Neural cell (in vitro differentiated cells): ENCODE results near the gene LRFN3. TPM values are rescaled to one million over a fixed set of nuclear protein-coding genes. Genes with fewer than 3 reads are reported as not detected.
"Not testable (repeated sequence)": the region's sequence is repeated elsewhere in the genome, so short reads cannot be mapped to it uniquely, and the experiment has no call there.

Source experiments
- H2AFZ ChIP-seq: fragments of 200-600, 300-800 bp; sonication (generic), shearing (Covaris generic); 2 replicates; pipeline ENCODE4 v1.6.0; 2014; ENCODE audit warnings: low read depth, mild to moderate bottlenecking, antibody characterized with exemption, low read length, moderate library complexity
- H3F3A ChIP-seq: fragments of 200-600 bp; shearing (Covaris generic); 2 replicates; pipeline ENCODE4 v1.6.1; 2016; ENCODE audit warnings: mild to moderate bottlenecking, moderate library complexity, mixed read lengths, antibody characterized with exemption, low read length; ENCODE audit not compliant: insufficient read depth, poor library complexity, severe bottlenecking
- H3K27ac ChIP-seq: fragments of 200-600, 300-800 bp; sonication (generic), shearing (Covaris generic); 2 replicates; pipeline ENCODE4 v1.5.1; 2014; ENCODE audit warnings: mild to moderate bottlenecking, low read length, moderate library complexity
- H3K27me3 ChIP-seq: fragments of 300-800, 200-600 bp; sonication (generic), shearing (Covaris generic); 2 replicates; pipeline ENCODE4 v1.6.0; 2014; ENCODE audit warnings: mild to moderate bottlenecking, low read depth, low read length, moderate library complexity; ENCODE audit not compliant: insufficient read depth
- H3K36me3 ChIP-seq: fragments of 300-800, 200-600 bp; sonication (generic), shearing (Covaris generic); 2 replicates; pipeline ENCODE4 v1.5.1; 2014; ENCODE audit warnings: mild to moderate bottlenecking, antibody characterized with exemption, low read length, moderate library complexity; ENCODE audit not compliant: insufficient read depth
- H3K4me2 ChIP-seq: fragments of 300-800, 200-600 bp; sonication (generic), shearing (Covaris generic); 2 replicates; pipeline ENCODE4 v1.6.0; 2014; ENCODE audit warnings: mild to moderate bottlenecking, low read length
- H3K4me3 ChIP-seq: fragments of 300-800, 200-600 bp; sonication (generic), shearing (Covaris generic); 2 replicates; pipeline ENCODE4 v1.5.1; 2014; ENCODE audit warnings: mild to moderate bottlenecking, low read length, moderate library complexity
- H3K79me2 ChIP-seq: fragments of 200-600 bp; shearing (Covaris generic); replicated peaks from 2 replicates; pipeline ENCODE4 v1.6.0; 2014; ENCODE audit warnings: mild to moderate bottlenecking, low read length, moderate library complexity; ENCODE audit not compliant: insufficient read depth
- H3K9ac ChIP-seq: fragments of 300-800, 200-600 bp; sonication (generic), shearing (Covaris generic); 2 replicates; pipeline ENCODE4 v1.6.1; 2016; ENCODE audit warnings: mild to moderate bottlenecking, low read length, mixed read lengths
- H3K9me2 ChIP-seq: fragments of 200-600 bp; shearing (Covaris generic); 2 replicates; pipeline ENCODE4 v1.6.1; 2016; ENCODE audit warnings: mild to moderate bottlenecking, low read length, mixed read lengths; ENCODE audit not compliant: insufficient read depth
- H3K9me3 ChIP-seq: fragments of 200-600, 300-800 bp; sonication (generic), shearing (Covaris generic); 2 replicates; pipeline ENCODE4 v1.6.1; 2016; ENCODE audit warnings: mild to moderate bottlenecking, mixed run types, low read length, moderate library complexity, mixed read lengths
- H4K20me1 ChIP-seq: fragments of 200-600 bp; shearing (Covaris generic); 2 replicates; pipeline ENCODE4 v1.6.1; 2016; ENCODE audit warnings: mild to moderate bottlenecking, mixed run types; ENCODE audit not compliant: insufficient read depth
- EP300 ChIP-seq: fragments of 450-650 bp; conservative IDR thresholded peaks from 2 replicates; pipeline ENCODE4 v1.6.1; 2014; ENCODE audit warnings: antibody characterized with exemption, mild to moderate bottlenecking, moderate library complexity; ENCODE audit not compliant: poor library complexity, severe bottlenecking
- EZH2 ChIP-seq: fragments of 200-600, 300-800 bp; shearing (Covaris generic), sonication (generic); IDR thresholded peaks from 2 replicates; pipeline ENCODE4 v1.6.1; 2014; ENCODE audit warnings: antibody characterized with exemption, low read length, borderline replicate concordance, mild to moderate bottlenecking; ENCODE audit not compliant: insufficient read depth, poor library complexity, severe bottlenecking
- MXI1 ChIP-seq: fragments of 450-650 bp; conservative IDR thresholded peaks from 2 replicates; pipeline ENCODE4 v1.6.1; 2014; ENCODE audit warnings: antibody characterized with exemption, mild to moderate bottlenecking; ENCODE audit not compliant: poor library complexity, severe bottlenecking
- POLR2AphosphoS5 ChIP-seq: IDR thresholded peaks from 2 replicates; pipeline ENCODE4 v1.6.1; 2012
- REST ChIP-seq: IDR thresholded peaks from 2 replicates; pipeline ENCODE4 v1.6.1; 2012; ENCODE audit warnings: borderline replicate concordance
- SMC3 ChIP-seq: fragments of 450-650 bp; conservative IDR thresholded peaks from 2 replicates; pipeline ENCODE4 v1.6.1; 2014; ENCODE audit warnings: antibody characterized with exemption, mild to moderate bottlenecking, moderate library complexity; ENCODE audit not compliant: poor library complexity
- TAF1 ChIP-seq: IDR thresholded peaks from 2 replicates; pipeline ENCODE4 v1.6.1; 2012; ENCODE audit warnings: low read depth
- polyA plus RNA-seq: library from polyadenylated mRNA; depleted of rRNA; stranded (reverse); fragments of >200 nt; gene quantifications from 2 replicates; pipeline ENCODE4 v1.2.3, GENCODE V29; 2014
- TF ChIP-seq, protein P1 (sequence below): fragments of 450-650 bp; IDR thresholded peaks from 2 replicates; pipeline ENCODE4 v1.5.1; 2014; ENCODE audit warnings: antibody characterized with exemption, mild to moderate bottlenecking, moderate library complexity; ENCODE audit not compliant: poor library complexity, severe bottlenecking

Gene LRFN3
- polyA plus RNA-seq, 1 donor from 2014 or later: 11.1 TPM

DNA sequence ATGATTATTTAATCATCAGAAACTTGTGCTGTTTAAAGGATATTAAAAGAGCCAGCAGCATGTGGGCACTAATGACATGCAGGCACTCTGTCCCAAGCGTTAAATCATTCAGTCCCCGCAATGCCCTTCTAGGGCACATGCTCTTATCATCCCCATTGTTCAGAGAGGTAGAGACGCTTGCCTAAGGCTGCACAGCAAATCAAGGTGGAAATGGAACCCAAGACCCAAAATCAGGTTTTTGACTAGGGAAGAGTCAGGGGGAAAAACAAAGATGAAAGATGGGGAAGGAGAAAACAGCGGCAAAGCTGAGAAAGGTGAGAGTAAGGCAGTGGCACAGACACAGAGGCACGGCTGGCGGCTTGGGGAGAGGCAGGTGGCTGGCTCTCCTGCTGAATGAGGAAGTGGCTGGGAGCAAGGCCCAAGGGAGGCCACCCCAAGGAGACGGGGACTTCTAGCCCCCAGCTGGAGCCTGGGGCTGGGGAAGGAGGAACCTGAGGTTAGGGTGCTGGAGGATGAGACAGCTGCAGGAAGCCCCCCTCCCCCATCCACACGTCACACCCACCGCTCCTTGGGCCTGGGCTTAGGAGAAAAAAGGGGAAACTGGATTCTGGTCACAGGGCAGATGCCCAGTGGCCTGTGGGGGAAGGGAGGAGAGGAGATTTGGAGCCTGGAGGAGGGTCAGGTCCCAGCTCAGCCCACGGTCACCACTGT is 27.0 kb upstream of the LRFN3 start:
- H3K9me3 ChIP-seq: no peaks in the 10 kb centered on the region
- no peaks in the 10 kb centered on the region for H3K36me3 ChIP-seq
- TF ChIP-seq EP300 (no peak), TAF1 (no peak), SMC3 (no peak)
- no peak overlapping the region for H3K4me3 ChIP-seq
- no peaks in the 10 kb centered on the region for H3K79me2 ChIP-seq
- no peaks in the 10 kb centered on the region for H3K27me3 ChIP-seq
- no peaks in the 10 kb centered on the region for H4K20me1 ChIP-seq
- H3K27ac ChIP-seq: no peak overlapping the region
- H3K9ac ChIP-seq: no peak overlapping the region
- H3K4me2 ChIP-seq: no peak overlapping the region
- H3K9me2 ChIP-seq: no peaks in the 10 kb centered on the region
- H3F3A ChIP-seq: no peaks in the 10 kb centered on the region
- H2AFZ ChIP-seq: no peak overlapping the region

- Histone ChIP-seq H3K4me2 (no peak overlapping the region), H4K20me1 (no peaks in the 10 kb centered on the region), H3F3A (no peaks in the 10 kb centered on the region), H3K4me3 (no peak overlapping the region), H3K79me2 (no peaks in the 10 kb centered on the region), H3K9ac (no peak overlapping the region), H3K27ac (no peak overlapping the region), H3K36me3 (no peaks in the 10 kb centered on the region), H2AFZ (no peak overlapping the region), H3K9me2 (no peaks in the 10 kb centered on the region), H3K27me3 (no peaks in the 10 kb centered on the region), H3K9me3 (no peaks in the 10 kb centered on the region)
- TF ChIP-seq EZH2: no peak
- TF ChIP-seq REST: no peak
- TF ChIP-seq POLR2AphosphoS5: no peak
- TF ChIP-seq EP300: no peak
These were observed 26.5 kb upstream of the LRFN3 start for GRCh38 chr19:35909684-35910035.

DNA sequence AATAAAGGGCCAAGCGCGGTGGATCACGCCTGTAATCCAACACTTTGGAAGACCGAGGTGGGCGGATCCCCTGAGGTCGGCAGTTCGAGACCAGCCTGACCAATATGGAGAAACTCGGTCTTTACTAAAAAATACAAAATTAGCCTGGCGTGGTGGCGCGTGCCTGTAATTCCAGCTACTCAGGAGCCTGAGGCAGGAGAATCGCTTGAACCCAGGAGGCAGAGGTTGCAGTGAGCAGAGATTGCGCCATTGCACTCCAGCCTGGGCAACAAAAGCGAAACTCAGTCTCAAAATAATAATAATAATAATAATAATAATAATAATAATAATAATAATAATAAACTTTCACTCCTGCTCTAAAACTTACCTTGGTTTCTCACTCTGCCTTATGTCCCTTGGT is 25.8 kb upstream of the LRFN3 start:
- not testable (repeated sequence) for H3K36me3 ChIP-seq, H3F3A ChIP-seq, H3K79me2 ChIP-seq, H4K20me1 ChIP-seq, H3K4me2 ChIP-seq, H3K9me2 ChIP-seq, H3K9ac ChIP-seq, H3K27me3 ChIP-seq, H3K27ac ChIP-seq, H3K9me3 ChIP-seq, H2AFZ ChIP-seq, H3K4me3 ChIP-seq

GRCh38 chr19:35911173-35911572 is 25.0 kb upstream of the LRFN3 start:
- H3K4me3 ChIP-seq: no peak overlapping the region
- TF ChIP-seq, protein P1, sequence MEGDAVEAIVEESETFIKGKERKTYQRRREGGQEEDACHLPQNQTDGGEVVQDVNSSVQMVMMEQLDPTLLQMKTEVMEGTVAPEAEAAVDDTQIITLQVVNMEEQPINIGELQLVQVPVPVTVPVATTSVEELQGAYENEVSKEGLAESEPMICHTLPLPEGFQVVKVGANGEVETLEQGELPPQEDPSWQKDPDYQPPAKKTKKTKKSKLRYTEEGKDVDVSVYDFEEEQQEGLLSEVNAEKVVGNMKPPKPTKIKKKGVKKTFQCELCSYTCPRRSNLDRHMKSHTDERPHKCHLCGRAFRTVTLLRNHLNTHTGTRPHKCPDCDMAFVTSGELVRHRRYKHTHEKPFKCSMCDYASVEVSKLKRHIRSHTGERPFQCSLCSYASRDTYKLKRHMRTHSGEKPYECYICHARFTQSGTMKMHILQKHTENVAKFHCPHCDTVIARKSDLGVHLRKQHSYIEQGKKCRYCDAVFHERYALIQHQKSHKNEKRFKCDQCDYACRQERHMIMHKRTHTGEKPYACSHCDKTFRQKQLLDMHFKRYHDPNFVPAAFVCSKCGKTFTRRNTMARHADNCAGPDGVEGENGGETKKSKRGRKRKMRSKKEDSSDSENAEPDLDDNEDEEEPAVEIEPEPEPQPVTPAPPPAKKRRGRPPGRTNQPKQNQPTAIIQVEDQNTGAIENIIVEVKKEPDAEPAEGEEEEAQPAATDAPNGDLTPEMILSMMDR: no peak
- TF ChIP-seq REST: no peak
- TF ChIP-seq EZH2: no peak
- no peak for TF ChIP-seq EP300
- no peak for TF ChIP-seq TAF1
- TF ChIP-seq MXI1: no peak
- no peak for TF ChIP-seq POLR2AphosphoS5
- TF ChIP-seq SMC3: no peak

More at GRCh38 chr19:35911173-35911572, 25.0 kb upstream of the LRFN3 start:
- H3K9me2 ChIP-seq: no peaks in the 10 kb centered on the region
- H4K20me1 ChIP-seq: no peaks in the 10 kb centered on the region
- H2AFZ ChIP-seq: no peak overlapping the region
- no peak overlapping the region for H3K9ac ChIP-seq
- no peak overlapping the region for H3K4me2 ChIP-seq
- no peaks in the 10 kb centered on the region for H3K79me2 ChIP-seq
- no peaks in the 10 kb centered on the region for H3K27me3 ChIP-seq
- H3K36me3 ChIP-seq: no peaks in the 10 kb centered on the region
- no peaks in the 10 kb centered on the region for H3K9me3 ChIP-seq
- H3F3A ChIP-seq: no peaks in the 10 kb centered on the region
- no peak overlapping the region for H3K27ac ChIP-seq
